Sigmoid colon (tissue), 4 donors: ENCODE results near the gene VEGFA.

Experiments used
- CTCF ChIP-seq, 4 experiments: fragments of 450-650 bp in 3 of 4; fragments of 200-600 bp in 1 of 4; IDR thresholded peaks; one replicate each; pipeline ENCODE4 v1.5.1; 2016 to 2019; ENCODE audit warnings: antibody characterized with exemption in 4 of 4, mild to moderate bottlenecking in 3 of 4, moderate library complexity in 2 of 4
- POLR2A ChIP-seq, 2 donors: fragments of 450-650 bp; IDR thresholded peaks; one replicate each; pipeline ENCODE4 v1.6.1; 2016; ENCODE audit warnings: antibody characterized with exemption in 2 of 2, mild to moderate bottlenecking in 2 of 2, moderate library complexity in 2 of 2
- POLR2AphosphoS5 ChIP-seq, 4 donors: sonication (generic); formaldehyde crosslinking; IDR thresholded peaks; one replicate each; pipeline ENCODE4 v1.6.1; 2017; ENCODE audit warnings: antibody characterized with exemption in 4 of 4

DNA sequence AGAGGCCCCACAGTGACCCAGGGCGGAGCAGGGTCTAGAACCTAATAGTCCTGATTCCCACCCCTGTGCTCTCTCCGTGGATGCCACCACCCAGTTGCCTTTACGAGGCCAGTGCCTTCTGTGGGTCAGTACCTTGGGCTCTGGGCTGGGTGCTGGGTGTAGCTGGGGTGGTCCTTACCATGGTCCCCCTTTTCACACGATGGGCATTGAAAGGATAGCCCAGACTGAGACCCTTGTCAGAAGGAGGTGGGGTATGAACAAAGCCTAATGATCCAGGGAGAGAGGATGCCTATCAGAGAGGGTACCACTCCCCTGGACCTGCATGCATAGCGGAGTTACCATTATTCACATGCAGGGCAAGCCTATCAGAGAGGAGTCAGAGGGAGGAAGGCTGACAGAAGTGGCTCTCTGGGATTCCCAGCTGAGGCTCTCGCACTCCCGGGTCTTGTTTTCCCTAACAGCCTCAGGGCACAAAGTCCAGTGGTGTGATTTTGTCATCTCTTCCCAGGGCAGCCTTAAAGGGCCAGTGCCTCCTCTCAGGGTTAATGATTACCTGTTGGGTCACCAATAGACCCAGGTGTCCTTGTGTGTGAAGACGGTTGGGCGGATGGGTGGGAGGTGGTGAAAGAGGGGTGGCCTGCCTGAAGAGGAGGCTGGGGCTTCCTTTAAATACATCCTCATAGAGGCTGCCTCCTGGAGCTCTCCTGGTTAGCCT lies 36.2 kb downstream of the VEGFA start:
- TF ChIP-seq POLR2A (IDR thresholded peaks at IDR 0.05) (peak in 1 of 2 donors; percentile 24), CTCF (IDR thresholded peaks at IDR 0.05) (no peak), POLR2AphosphoS5 (IDR thresholded peaks at IDR 0.05) (no peak)
